Suprapubic skin (tissue), 4 donors: ENCODE data around the gene B4GALT4. TPM values are rescaled to one million over a fixed set of nuclear protein-coding genes. Genes with fewer than 3 reads are reported as not detected.

Experiments
- DNase-seq, 2 donors: peaks; one replicate each; pipeline ENCODE4 v3.0.0-alpha.2; 2019; ENCODE audit warnings: low spot score in 2 of 2
- H3K27ac ChIP-seq: fragments of 200-600 bp; sonication (generic); one replicate; pipeline ENCODE4 v1.5.1; 2019
- H3K27me3 ChIP-seq: fragments of 200-600 bp; sonication (generic); one replicate; pipeline ENCODE4 v1.5.1; 2019
- H3K36me3 ChIP-seq: fragments of 200-600 bp; sonication (generic); one replicate; pipeline ENCODE4 v1.5.1; 2019
- H3K4me1 ChIP-seq: fragments of 200-600 bp; sonication (generic); one replicate; pipeline ENCODE4 v1.5.1; 2019
- H3K4me3 ChIP-seq: fragments of 200-600 bp; sonication (generic); one replicate; pipeline ENCODE4 v1.5.1; 2019; ENCODE audit warnings: mild to moderate bottlenecking
- H3K9me3 ChIP-seq: fragments of 200-600 bp; sonication (generic); one replicate; pipeline ENCODE4 v1.5.1; 2019
- CTCF ChIP-seq, 2 donors: fragments of 200-600 bp in 1 of 2; fragments of 450-650 bp in 1 of 2; sonication (generic) in 1 of 2; IDR thresholded peaks; one replicate each; pipeline ENCODE4 v1.5.1; 2016 to 2019; ENCODE audit warnings: antibody characterized with exemption in 2 of 2, mild to moderate bottlenecking in 1 of 2, moderate library complexity in 1 of 2
- EP300 ChIP-seq: sonication (generic); formaldehyde crosslinking; IDR thresholded peaks from one replicate; pipeline ENCODE4 v1.6.1; 2017; ENCODE audit warnings: antibody characterized with exemption
- POLR2A ChIP-seq, 2 donors: fragments of 450-650 bp; IDR thresholded peaks; one replicate each; pipeline ENCODE4 v1.6.1; 2017; ENCODE audit warnings: antibody characterized with exemption in 2 of 2, mild to moderate bottlenecking in 2 of 2, moderate library complexity in 2 of 2
- POLR2AphosphoS5 ChIP-seq, 3 donors: sonication (generic); formaldehyde crosslinking; IDR thresholded peaks; one replicate each; pipeline ENCODE4 v1.6.1; 2017; ENCODE audit warnings: antibody characterized with exemption in 3 of 3
- WGBS: methylation state at CpG from one replicate; pipeline ENCODE4 v1.1.5; 2018; 5-methylcytosine and 5-hydroxymethylcytosine counted together
- total RNA-seq, 4 donors: library from RNA; depleted of rRNA; stranded (reverse); fragments of >200 nt; gene quantifications; one replicate each; pipeline ENCODE4 v1.1.0, GENCODE V29; 2016

The B4GALT4 gene
- total RNA-seq, 4 donors from 2014 or later = 13.6 to 19.4 (median 16.1) TPM

DNA sequence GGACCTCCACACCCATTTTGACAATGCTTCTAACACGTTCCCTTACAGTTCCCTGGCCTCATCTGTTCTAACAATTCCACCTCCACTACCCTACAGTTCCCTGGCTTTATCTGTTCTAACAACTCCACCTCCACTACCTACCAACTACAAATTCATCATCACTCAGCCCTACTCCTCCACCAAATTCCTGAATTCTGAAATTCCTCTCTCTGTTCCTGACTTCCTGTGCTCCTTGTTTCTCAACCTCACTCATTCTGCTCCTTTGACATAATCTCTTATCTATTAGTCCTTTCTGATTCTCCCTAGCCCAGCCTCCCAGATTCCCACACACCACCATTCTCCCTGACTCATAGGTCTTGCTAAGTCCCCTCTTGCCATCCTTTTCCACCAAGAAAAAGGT, 44.8 kb downstream of the B4GALT4 start:
- H3K36me3 ChIP-seq = no peaks in the 10 kb centered on the region
- no peak overlapping the region for H3K4me3 ChIP-seq
- DNase-seq = no peak
- no peaks in the 10 kb centered on the region for H3K4me1 ChIP-seq
- WGBS = 84% methylated on average over 1 of the region's 1 CpG
- H3K27ac ChIP-seq = no peak overlapping the region
- no peaks in the 10 kb centered on the region for H3K9me3 ChIP-seq
- H3K27me3 ChIP-seq = no peaks in the 10 kb centered on the region
- TF ChIP-seq POLR2A (IDR thresholded peaks at IDR 0.05) (no peak), CTCF (IDR thresholded peaks at IDR 0.05) (no peak), EP300 (no peak), POLR2AphosphoS5 (IDR thresholded peaks at IDR 0.05) (no peak)

- 40% methylated on average over 1 of the region's 1 CpG for WGBS
- Histone ChIP-seq H3K4me1 (no peaks in the 10 kb centered on the region), H3K9me3 (no peaks in the 10 kb centered on the region), H3K36me3 (no peaks in the 10 kb centered on the region), H3K27ac (no peak overlapping the region), H3K27me3 (no peaks in the 10 kb centered on the region), H3K4me3 (no peak overlapping the region)
- TF ChIP-seq POLR2A (IDR thresholded peaks at IDR 0.05) = no peak
- no peak for TF ChIP-seq CTCF (IDR thresholded peaks at IDR 0.05)
- TF ChIP-seq EP300 = no peak
- no peak for TF ChIP-seq POLR2AphosphoS5 (IDR thresholded peaks at IDR 0.05)
- DNase-seq = no peak
Observed at GRCh38 chr3:119195151-119195476, 45.6 kb downstream of the B4GALT4 start.

- H3K27me3 ChIP-seq = no peaks in the 10 kb centered on the region
- H3K4me3 ChIP-seq = no peak overlapping the region
- 69% methylated on average over 7 of the region's 7 CpGs for WGBS
- no peaks in the 10 kb centered on the region for H3K36me3 ChIP-seq
- H3K9me3 ChIP-seq = no peaks in the 10 kb centered on the region
- H3K4me1 ChIP-seq = no peaks in the 10 kb centered on the region
- no peak overlapping the region for H3K27ac ChIP-seq
- TF ChIP-seq CTCF (IDR thresholded peaks at IDR 0.05) (no peak), EP300 (no peak), POLR2AphosphoS5 (IDR thresholded peaks at IDR 0.05) (no peak), POLR2A (IDR thresholded peaks at IDR 0.05) (no peak)
- DNase-seq = no peak
Observed at GRCh38 chr3:119194237-119195150, 46.2 kb downstream of the B4GALT4 start.

- TF ChIP-seq CTCF (IDR thresholded peaks at IDR 0.05) (no peak), POLR2A (IDR thresholded peaks at IDR 0.05) (no peak), EP300 (no peak), POLR2AphosphoS5 (IDR thresholded peaks at IDR 0.05) (no peak)
- H3K4me3 ChIP-seq = no peak overlapping the region
- no peak overlapping the region for H3K27ac ChIP-seq
- no peaks in the 10 kb centered on the region for H3K9me3 ChIP-seq
- no peaks in the 10 kb centered on the region for H3K27me3 ChIP-seq
- H3K4me1 ChIP-seq = no peaks in the 10 kb centered on the region
- DNase-seq = no peak
- H3K36me3 ChIP-seq = no peaks in the 10 kb centered on the region
- 88% methylated on average over 1 of the region's 1 CpG for WGBS
Observed at GRCh38 chr3:119191800-119192199, 48.9 kb downstream of the B4GALT4 start.

GRCh38 chr3:119187266-119187665, 53.4 kb downstream of the B4GALT4 start:
- H3K36me3 ChIP-seq = no peaks in the 10 kb centered on the region
- H3K4me1 ChIP-seq = no peaks in the 10 kb centered on the region
- no peak for DNase-seq
- TF ChIP-seq CTCF (IDR thresholded peaks at IDR 0.05) (no peak), EP300 (no peak), POLR2A (IDR thresholded peaks at IDR 0.05) (no peak), POLR2AphosphoS5 (IDR thresholded peaks at IDR 0.05) (no peak)
- H3K4me3 ChIP-seq = no peak overlapping the region
- H3K27me3 ChIP-seq = no peaks in the 10 kb centered on the region
- no peak overlapping the region for H3K27ac ChIP-seq
- H3K9me3 ChIP-seq = no peaks in the 10 kb centered on the region
